ENCODE measurements around the gene AGMO.

DNA sequence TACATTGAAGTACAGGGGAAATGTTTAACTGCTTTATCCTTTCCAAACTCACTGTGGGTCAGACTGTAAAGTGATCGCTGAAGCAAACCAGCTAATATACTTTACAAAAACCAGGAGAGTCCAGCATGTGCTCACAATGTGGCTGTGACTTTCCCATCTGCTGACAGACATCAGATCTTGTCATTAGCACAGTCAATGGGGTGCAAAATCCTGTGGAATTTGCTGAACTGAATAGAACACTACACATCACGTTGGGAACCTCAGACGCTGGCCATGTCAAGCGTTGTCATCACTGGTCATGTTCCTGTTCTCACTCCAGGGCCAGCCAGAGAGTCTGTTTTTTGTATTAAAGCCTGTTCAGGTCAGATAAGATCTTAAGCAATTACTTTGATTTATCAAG lies 83.4 kb downstream of the AGMO start:
- TF ChIP-seq POLR2A (IDR thresholded peaks at IDR 0.05; ENCODE audit: extremely low read depth, insufficient read length): no peak
- TF ChIP-seq, protein P1, sequence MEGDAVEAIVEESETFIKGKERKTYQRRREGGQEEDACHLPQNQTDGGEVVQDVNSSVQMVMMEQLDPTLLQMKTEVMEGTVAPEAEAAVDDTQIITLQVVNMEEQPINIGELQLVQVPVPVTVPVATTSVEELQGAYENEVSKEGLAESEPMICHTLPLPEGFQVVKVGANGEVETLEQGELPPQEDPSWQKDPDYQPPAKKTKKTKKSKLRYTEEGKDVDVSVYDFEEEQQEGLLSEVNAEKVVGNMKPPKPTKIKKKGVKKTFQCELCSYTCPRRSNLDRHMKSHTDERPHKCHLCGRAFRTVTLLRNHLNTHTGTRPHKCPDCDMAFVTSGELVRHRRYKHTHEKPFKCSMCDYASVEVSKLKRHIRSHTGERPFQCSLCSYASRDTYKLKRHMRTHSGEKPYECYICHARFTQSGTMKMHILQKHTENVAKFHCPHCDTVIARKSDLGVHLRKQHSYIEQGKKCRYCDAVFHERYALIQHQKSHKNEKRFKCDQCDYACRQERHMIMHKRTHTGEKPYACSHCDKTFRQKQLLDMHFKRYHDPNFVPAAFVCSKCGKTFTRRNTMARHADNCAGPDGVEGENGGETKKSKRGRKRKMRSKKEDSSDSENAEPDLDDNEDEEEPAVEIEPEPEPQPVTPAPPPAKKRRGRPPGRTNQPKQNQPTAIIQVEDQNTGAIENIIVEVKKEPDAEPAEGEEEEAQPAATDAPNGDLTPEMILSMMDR (IDR thresholded peaks at IDR 0.05; ENCODE audit: low read depth, low read length): no peak
